SK-N-SH treated with all-trans-retinoic acid at 6 μM for 48 hours (cell line): ENCODE results near the gene CASP4.
"Not testable (repeated sequence)": the region's sequence is repeated elsewhere in the genome, so short reads cannot be mapped to it uniquely, and the experiment has no call there.

Experiments
- ATAC-seq: fragments of 200-7000 bp; cut with Tn5 transposase; 3 replicates; pipeline ENCODE4 v1.9.1; 2020; ENCODE audit warnings: mild to moderate bottlenecking, moderate library complexity
- ARNTL ChIP-seq: fragments of 450-650 bp; formaldehyde crosslinking; IDR thresholded peaks from 2 replicates; pipeline ENCODE4 v1.5.0; 2020; ENCODE audit warnings: low read depth, mild to moderate bottlenecking, moderate library complexity, borderline replicate concordance
- BACH2 ChIP-seq: fragments of 250-450 bp; sonication (Bioruptor Pico); IDR thresholded peaks from 2 replicates; pipeline ENCODE4 v1.9.0; 2021; ENCODE audit warnings: mild to moderate bottlenecking, borderline replicate concordance
- CREB5 ChIP-seq: fragments of 250-450 bp; sonication (Bioruptor Pico); IDR thresholded peaks from 2 replicates; pipeline ENCODE4 v1.5.1; 2020; ENCODE audit warnings: low read depth, mild to moderate bottlenecking, moderate library complexity
- CSRNP3 ChIP-seq: fragments of 250-450 bp; sonication (Bioruptor Pico); IDR thresholded peaks from 2 replicates; pipeline ENCODE4 v1.5.1; 2021; ENCODE audit warnings: mild to moderate bottlenecking, moderate library complexity
- GLIS3 ChIP-seq: fragments of 250-450 bp; sonication (Bioruptor Pico); IDR thresholded peaks from 2 replicates; pipeline ENCODE4 v1.5.0; 2020; ENCODE audit warnings: mild to moderate bottlenecking, moderate library complexity
- ISL1 ChIP-seq: fragments of 250-450 bp; sonication (Bioruptor Pico); IDR thresholded peaks from 2 replicates; pipeline ENCODE4 v2.1.2; 2022; ENCODE audit warnings: mild to moderate bottlenecking, moderate library complexity
- OSR1 ChIP-seq: fragments of 250-450 bp; sonication (Bioruptor Pico); IDR thresholded peaks from 2 replicates; pipeline ENCODE4 v1.8.0; 2022; ENCODE audit warnings: moderate library complexity, mild to moderate bottlenecking, inconsistent platforms
- PATZ1 ChIP-seq: fragments of 250-450 bp; sonication (Bioruptor Pico); IDR thresholded peaks from 2 replicates; pipeline ENCODE4 v1.8.0; 2020; ENCODE audit warnings: mild to moderate bottlenecking, moderate library complexity, borderline replicate concordance
- POU6F1 ChIP-seq: fragments of 250-450 bp; sonication (Bioruptor Pico); IDR thresholded peaks from 2 replicates; pipeline ENCODE4 v1.8.0; 2021; ENCODE audit warnings: low read depth, mild to moderate bottlenecking, moderate library complexity, borderline replicate concordance
- PPARA ChIP-seq: fragments of 250-450 bp; sonication (Bioruptor Pico); IDR thresholded peaks from 2 replicates; pipeline ENCODE4 v1.5.0; 2020; ENCODE audit warnings: mild to moderate bottlenecking, borderline replicate concordance
- RARB ChIP-seq: fragments of 250-450 bp; sonication (Bioruptor Pico); IDR thresholded peaks from 2 replicates; pipeline ENCODE4 v1.8.0; 2021; ENCODE audit warnings: mild to moderate bottlenecking, moderate library complexity
- SNAI2 ChIP-seq: fragments of 250-450 bp; sonication (Bioruptor Pico); IDR thresholded peaks from 2 replicates; pipeline ENCODE4 v1.5.0; 2020; ENCODE audit warnings: mild to moderate bottlenecking, moderate library complexity
- TCF4 ChIP-seq: fragments of 250-450 bp; sonication (Bioruptor Pico); IDR thresholded peaks from 2 replicates; pipeline ENCODE4 v1.8.0; 2021; ENCODE audit warnings: mild to moderate bottlenecking, moderate library complexity, borderline replicate concordance
- TOX ChIP-seq: fragments of 250-450 bp; sonication (Bioruptor Pico); IDR thresholded peaks from 2 replicates; pipeline ENCODE4 v1.8.0; 2021; ENCODE audit warnings: mild to moderate bottlenecking, moderate library complexity, borderline replicate concordance
- ZC3H10 ChIP-seq: fragments of 250-450 bp; sonication (Bioruptor Pico); IDR thresholded peaks from 2 replicates; pipeline ENCODE4 v1.5.1; 2021; ENCODE audit warnings: mild to moderate bottlenecking, moderate library complexity
- ZFP30 ChIP-seq: fragments of 450-650 bp; formaldehyde crosslinking; IDR thresholded peaks from 2 replicates; pipeline ENCODE4 v1.5.0; 2022; ENCODE audit warnings: mild to moderate bottlenecking, moderate library complexity
- ZNF565 ChIP-seq: fragments of 450-650 bp; formaldehyde crosslinking; conservative IDR thresholded peaks from 2 replicates; pipeline ENCODE4 v1.5.0; 2020; ENCODE audit warnings: low read depth, mild to moderate bottlenecking, moderate library complexity
- ZNF70 ChIP-seq: fragments of 450-650 bp; formaldehyde crosslinking; IDR thresholded peaks from 2 replicates; pipeline ENCODE4 v1.5.0; 2020; ENCODE audit warnings: mild to moderate bottlenecking, moderate library complexity
- ZNF8 ChIP-seq: fragments of 450-650 bp; formaldehyde crosslinking; IDR thresholded peaks from 2 replicates; pipeline ENCODE4 v1.5.0; 2020; ENCODE audit warnings: mild to moderate bottlenecking, moderate library complexity

The CASP4 gene

GRCh38 chr11:104979839-104980238 lies 11.5 kb upstream of the CASP4 start (continued):
- no peak for TF ChIP-seq CSRNP3 (CRISPR knock-in tag)
- no peak for TF ChIP-seq ARNTL
- no peak for TF ChIP-seq ZNF70
- TF ChIP-seq ISL1 (CRISPR knock-in tag) = no peak
- TF ChIP-seq GLIS3 (CRISPR knock-in tag) = no peak
- TF ChIP-seq POU6F1 (CRISPR knock-in tag) = no peak
- no peak for TF ChIP-seq ZFP30 (CRISPR knock-in tag)

- ATAC-seq = no peak
- TF ChIP-seq BACH2 (CRISPR knock-in tag) (no peak), PPARA (no peak), ZFP30 (CRISPR knock-in tag) (no peak), SNAI2 (no peak), POU6F1 (CRISPR knock-in tag) (no peak), ZNF565 (CRISPR knock-in tag) (no peak), TCF4 (CRISPR knock-in tag) (no peak), ZNF70 (no peak), ARNTL (no peak), OSR1 (CRISPR knock-in tag) (no peak), CREB5 (no peak), RARB (CRISPR knock-in tag) (no peak), ISL1 (CRISPR knock-in tag) (no peak), CSRNP3 (CRISPR knock-in tag) (no peak), TOX (CRISPR knock-in tag) (no peak)
Measured at GRCh38 chr11:104973616-104974015, 5.2 kb upstream of the CASP4 start.

- ATAC-seq = not testable (repeated sequence)
Measured at GRCh38 chr11:104972924-104973323, 4.5 kb upstream of the CASP4 start.

- no peak for ATAC-seq
- TF ChIP-seq PPARA = no peak
- TF ChIP-seq, all 23 proteins: peak for 0
Measured at GRCh38 chr11:104970756-104971155, 2.4 kb upstream of the CASP4 start.

GRCh38 chr11:104968856-104969776 lies 742 bp upstream of the CASP4 start:
- peak; percentile 67 for ATAC-seq
- TF ChIP-seq BACH2 (CRISPR knock-in tag) = no peak
- TF ChIP-seq TCF4 (CRISPR knock-in tag) = no peak
- TF ChIP-seq ZNF565 (CRISPR knock-in tag) = no peak
- TF ChIP-seq POU6F1 (CRISPR knock-in tag) = no peak
- no peak for TF ChIP-seq ZC3H10 (CRISPR knock-in tag)
- no peak for TF ChIP-seq ZNF8 (CRISPR knock-in tag)
- TF ChIP-seq OSR1 (CRISPR knock-in tag) = no peak
- no peak for TF ChIP-seq CREB5
- no peak for TF ChIP-seq PATZ1 (CRISPR knock-in tag)
